Stomach (tissue), 9 donors: Measurements from ENCODE around the gene MORC1. TPM values are rescaled to one million over a fixed set of nuclear protein-coding genes. Genes with fewer than 3 reads are reported as not detected.
A peak's percentile ranks its signal among the peaks of the same experiment; 100 is the strongest.

Source experiments
- DNase-seq, 2 donors: peaks; one replicate each; pipeline versions ENCODE4 v3.0.0 to v3.0.0-alpha.2; 2013 to 2019
- H3K27ac ChIP-seq, 5 donors: fragments of 200-600 bp in 4 of 5; sonication (generic) in 4 of 5; one replicate each; pipeline ENCODE4 v1.5.1; 2013 to 2019; ENCODE audit warnings: mild to moderate bottlenecking in 1 of 5, moderate library complexity in 1 of 5
- H3K27me3 ChIP-seq, 3 donors: fragments of 200-600 bp; sonication (generic); one replicate each; pipeline ENCODE4 v1.5.1; 2017 to 2019; ENCODE audit warnings: mixed run types in 1 of 3
- H3K36me3 ChIP-seq, 4 donors: fragments of 200-600 bp; sonication (generic); 1 replicate in 3 of 4; 2 replicates in 1 of 4; pipeline ENCODE4 v1.5.1; 2016 to 2019
- H3K4me1 ChIP-seq, 4 donors: fragments of 200-600 bp; sonication (generic); one replicate each; pipeline ENCODE4 v1.5.1; 2016 to 2019
- H3K4me3 ChIP-seq, 4 donors: fragments of 200-600 bp; sonication (generic) in 3 of 4; one replicate each; pipeline ENCODE4 v1.5.1; 2016 to 2019; ENCODE audit warnings: mild to moderate bottlenecking in 1 of 4
- H3K9me3 ChIP-seq, 4 donors: fragments of 200-600 bp; sonication (generic); one replicate each; pipeline ENCODE4 v1.5.1; 2016 to 2019
- CTCF ChIP-seq, 7 experiments: fragments of 450-650 bp in 4 of 7; fragments of 200-600 bp in 3 of 7; sonication (generic) in 3 of 7; IDR thresholded peaks; one replicate each; pipeline ENCODE4 v1.5.1; 2016 to 2019; ENCODE audit warnings: antibody characterized with exemption in 7 of 7, control low read depth in 2 of 7, mild to moderate bottlenecking in 1 of 7
- EP300 ChIP-seq: sonication (generic); formaldehyde crosslinking; IDR thresholded peaks from one replicate; pipeline ENCODE4 v1.6.1; 2017; ENCODE audit warnings: antibody characterized with exemption
- POLR2A ChIP-seq, 4 donors: fragments of 450-650 bp; IDR thresholded peaks; one replicate each; pipeline ENCODE4 v1.6.1; 2016; ENCODE audit warnings: antibody characterized with exemption in 4 of 4, control low read depth in 2 of 4, mild to moderate bottlenecking in 1 of 4, moderate library complexity in 1 of 4
- POLR2AphosphoS5 ChIP-seq, 3 donors: sonication (generic); formaldehyde crosslinking; IDR thresholded peaks; one replicate each; pipeline ENCODE4 v1.6.1; 2016; ENCODE audit warnings: antibody characterized with exemption in 3 of 3
- WGBS, 5 donors: extraction: QIAGEN DNeasy Blood & Tissue Kit in 3 of 5; methylation state at CpG; one replicate each; pipeline versions ENCODE4 v1.1.5 to v1.1.7; 2013 to 2018; 5-methylcytosine and 5-hydroxymethylcytosine counted together
- intact Hi-C: fragments of 100-400 bp; cut with DNase I; formaldehyde crosslinking; loops from one replicate; pipeline ENCODE4 v1.15.1; 2023; ENCODE audit warnings: low total_unique reads
- polyA plus RNA-seq, 3 donors: library from polyadenylated mRNA; stranded (reverse); fragments of 200-250 nt; gene quantifications; one replicate each; pipeline ENCODE4 v1.2.3, GENCODE V29; 2013
- total RNA-seq, 5 donors: library from RNA; depleted of rRNA; stranded (reverse); fragments of >200 nt; gene quantifications; one replicate each; pipeline versions ENCODE4 v1.1.0 to v1.2.3, GENCODE V29; 2014 to 2016
- donor health status: healthy with polysubstance abuse.
- donor health status: Bipolar disorder and iron deficiency.
- donor health status: healthy.

MORC1 gene
- total and polyA plus RNA-seq, 8 donors = not detected

DNA sequence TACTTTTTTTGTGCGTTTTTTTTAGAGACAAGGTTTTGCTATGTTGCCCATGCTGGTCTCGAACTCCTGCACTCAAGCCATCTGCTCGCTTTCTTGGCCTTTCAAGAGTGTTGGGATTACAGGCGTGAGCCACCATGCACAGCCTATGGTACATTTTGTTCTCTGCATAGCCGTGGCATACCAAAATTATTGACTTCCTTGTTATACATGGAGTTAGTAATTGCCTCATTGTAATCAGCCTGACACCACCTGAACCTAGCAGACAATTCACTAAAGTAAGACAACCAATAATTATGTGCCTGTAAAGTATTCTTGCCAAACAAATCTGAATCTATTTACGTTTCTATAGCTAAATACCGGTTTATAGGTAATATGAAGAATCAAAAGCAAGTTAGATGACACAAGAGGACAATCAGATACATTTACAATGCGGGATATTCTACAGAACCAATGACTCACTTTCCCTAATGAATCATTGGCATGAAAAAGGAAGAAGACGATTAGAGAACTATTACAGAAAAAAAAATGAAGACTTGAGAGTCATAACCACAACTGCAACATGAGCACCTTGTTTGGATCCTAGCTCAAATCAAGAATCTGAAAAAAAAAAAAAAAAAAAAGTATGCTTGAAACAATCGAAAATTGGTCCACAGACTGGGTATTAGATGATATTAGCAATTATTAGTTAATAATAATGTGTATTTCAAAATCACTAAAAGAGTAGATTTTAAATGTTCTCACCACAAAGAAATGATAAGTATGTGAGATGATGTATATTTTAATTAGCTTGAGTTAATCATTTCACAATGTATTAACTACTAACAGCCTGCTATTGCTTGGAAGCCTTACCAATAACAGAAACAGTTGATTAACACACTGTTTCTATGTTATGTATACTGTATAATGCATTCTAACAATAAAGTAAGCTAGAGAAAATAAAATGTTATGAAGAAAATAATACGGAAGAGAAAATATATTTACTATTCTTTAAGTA, 171.3 kb downstream of the MORC1 start:
- Histone ChIP-seq H3K9me3 (no peaks in the 10 kb centered on the region), H3K27ac (no peak overlapping the region), H3K4me3 (no peak overlapping the region), H3K4me1 (no peaks in the 10 kb centered on the region), H3K27me3 (no peaks in the 10 kb centered on the region), H3K36me3 (no peaks in the 10 kb centered on the region)
- WGBS, 5 donors = 81 to 90% (median 89%) methylated on average over 11 of the region's 11 CpGs
- TF ChIP-seq CTCF (IDR thresholded peaks at IDR 0.05) (no peak), EP300 (no peak), POLR2A (IDR thresholded peaks at IDR 0.05) (no peak), POLR2AphosphoS5 (IDR thresholded peaks at IDR 0.05) (no peak)
- DNase-seq = no peak
- intact Hi-C loops = no loop called here

DNA sequence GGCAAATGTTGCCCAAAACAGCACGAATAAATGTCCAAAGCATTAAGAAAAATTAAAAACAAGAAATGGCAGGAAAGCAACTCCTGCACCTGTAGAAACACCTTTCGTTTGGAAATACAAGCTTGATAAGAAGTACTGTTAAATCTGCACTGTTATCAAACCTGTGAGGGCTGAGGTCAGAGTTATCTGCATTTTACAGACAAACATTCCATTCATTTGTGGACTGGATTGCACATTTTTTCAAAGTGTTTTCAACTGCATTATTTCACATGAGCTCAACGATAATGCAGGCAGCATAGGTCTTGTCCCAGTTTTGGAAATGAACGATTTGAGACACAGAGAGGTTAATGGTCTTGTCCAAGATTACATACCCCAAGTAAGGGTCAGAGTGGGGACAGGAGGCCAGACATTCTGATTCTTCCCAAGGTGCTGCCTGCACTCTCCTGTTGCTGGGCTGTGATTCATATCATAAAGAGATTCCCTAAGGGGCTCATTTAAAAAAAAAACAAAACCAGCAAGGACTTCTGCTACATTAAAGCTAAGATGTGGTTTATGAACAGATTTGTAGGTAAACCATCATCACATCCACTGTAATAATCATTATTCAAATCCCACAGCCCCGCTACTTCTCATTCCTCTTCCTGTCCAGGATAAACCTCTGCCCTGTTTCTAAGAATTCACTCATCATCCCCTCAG, 177.2 kb downstream of the MORC1 start:
- no peak overlapping the region for H3K27ac ChIP-seq
- peak in 1 of 2 donors; percentile 38 for DNase-seq
- H3K36me3 ChIP-seq = no peaks in the 10 kb centered on the region
- WGBS, 5 donors = 26 to 38% (median 32%) methylated on average over 5 of the region's 5 CpGs
- no peak overlapping the region for H3K4me3 ChIP-seq
- peaks cover 0 to 10% (median 0%) of the 10 kb centered on the region in 4 donors for H3K4me1 ChIP-seq
- intact Hi-C loops = no loop called here
- H3K27me3 ChIP-seq = no peaks in the 10 kb centered on the region
- TF ChIP-seq POLR2A (IDR thresholded peaks at IDR 0.05) = no peak
- TF ChIP-seq CTCF (IDR thresholded peaks at IDR 0.05) = no peak
- no peak for TF ChIP-seq POLR2AphosphoS5 (IDR thresholded peaks at IDR 0.05)
- no peak for TF ChIP-seq EP300
- H3K9me3 ChIP-seq = no peaks in the 10 kb centered on the region

DNA sequence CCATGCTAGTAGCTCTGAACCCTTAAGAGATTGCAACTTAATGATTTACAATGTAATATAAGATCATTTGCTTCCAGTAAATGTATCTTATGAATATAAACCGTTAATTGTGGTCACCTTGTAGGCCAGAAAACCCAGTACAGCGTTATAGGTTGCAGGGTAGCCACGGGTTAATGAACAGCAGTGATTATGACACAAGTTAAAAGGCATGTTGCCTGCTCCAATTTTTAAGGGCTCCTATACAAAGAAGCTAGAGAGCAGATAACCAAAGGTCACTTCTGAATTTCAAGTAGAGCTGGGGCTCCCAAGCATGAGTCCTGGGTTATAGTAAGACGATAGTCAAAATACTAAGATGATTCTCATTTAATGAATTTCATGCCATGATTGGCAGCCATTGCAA, 177.8 kb downstream of the MORC1 start:
- intact Hi-C loops = no loop called here
- no peak for DNase-seq
- Histone ChIP-seq H3K4me3 (no peak overlapping the region), H3K27me3 (no peaks in the 10 kb centered on the region), H3K36me3 (no peaks in the 10 kb centered on the region), H3K27ac (no peak overlapping the region), H3K4me1 (peaks cover 0 to 10% (median 0%) of the 10 kb centered on the region in 4 donors), H3K9me3 (no peaks in the 10 kb centered on the region)
- WGBS, 5 donors = 28 to 62% (median 36%) methylated on average over 4 of the region's 4 CpGs
- TF ChIP-seq CTCF (IDR thresholded peaks at IDR 0.05) (no peak), EP300 (no peak), POLR2A (IDR thresholded peaks at IDR 0.05) (no peak), POLR2AphosphoS5 (IDR thresholded peaks at IDR 0.05) (no peak)

DNA sequence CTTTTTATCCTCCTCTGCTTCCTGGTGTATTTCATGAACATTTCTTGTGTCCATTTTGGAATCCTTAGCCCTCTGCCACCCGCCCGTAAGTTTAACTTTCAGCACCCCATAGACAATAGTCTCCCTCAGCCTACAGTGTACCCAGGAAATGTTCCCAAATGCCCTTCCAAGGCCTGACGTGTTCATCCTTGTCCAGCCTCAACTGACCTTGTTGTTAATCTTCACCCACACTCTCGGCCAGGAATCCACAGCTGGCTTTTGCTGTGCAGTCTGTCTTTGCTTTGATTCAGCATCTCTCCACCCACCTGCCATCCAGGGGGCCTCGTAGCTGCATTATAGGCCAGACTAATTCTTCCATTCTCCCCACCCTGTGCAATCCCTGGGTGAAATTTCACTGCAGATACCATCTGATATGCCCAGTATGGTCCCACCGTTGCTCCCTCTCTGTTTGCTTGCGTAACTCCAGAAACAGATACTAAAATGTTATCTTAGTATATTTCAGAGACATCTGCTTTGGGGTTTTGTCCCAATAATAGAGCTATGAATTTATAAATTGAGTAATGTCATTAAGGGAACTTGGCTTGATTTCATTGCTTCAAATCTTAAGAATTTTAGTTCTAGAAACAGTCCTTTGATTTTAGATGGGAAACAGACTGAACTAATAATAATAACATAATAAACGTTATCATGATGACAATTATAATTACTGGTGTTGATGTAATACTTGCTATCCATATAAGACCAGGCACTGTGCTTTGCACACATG, 180.8 kb downstream of the MORC1 start:
- Histone ChIP-seq H3K27me3 (no peaks in the 10 kb centered on the region), H3K27ac (no peak overlapping the region), H3K9me3 (no peaks in the 10 kb centered on the region), H3K4me3 (no peak overlapping the region), H3K4me1 (peaks cover 0 to 10% (median 0%) of the 10 kb centered on the region in 4 donors), H3K36me3 (no peaks in the 10 kb centered on the region)
- DNase-seq = no peak
- WGBS, 5 donors = 78 to 86% (median 82%) methylated on average over 8 of the region's 8 CpGs
- intact Hi-C loops = no loop called here
- no peak for TF ChIP-seq EP300
- TF ChIP-seq CTCF (IDR thresholded peaks at IDR 0.05) = no peak
- TF ChIP-seq POLR2AphosphoS5 (IDR thresholded peaks at IDR 0.05) = no peak
- TF ChIP-seq POLR2A (IDR thresholded peaks at IDR 0.05) = no peak
